Measurements from ENCODE around the gene TFB1M. TPM values are rescaled to one million over a fixed set of nuclear protein-coding genes. Genes with fewer than 3 reads are reported as not detected.
A peak's percentile ranks its signal among the peaks of the same experiment; 100 is the strongest.

Gene TFB1M
- total RNA-seq, 1 experiment from 2014 or later: 31.0 TPM

- CTCF ChIA-PET: no interaction called here
- no peak for TF ChIP-seq CTCF (IDR thresholded peaks at IDR 0.05; ENCODE audit: unreplicated experiment)
- DNase-seq (ENCODE audit: unreplicated experiment): peak; percentile 27
- BruUV-seq (replicated peaks): no TSS peak
- intact Hi-C loops (cut with micrococcal nuclease): no loop called here
- H3K36me3 Mint-ChIP-seq (ENCODE audit: insufficient read depth, unreplicated experiment): no peaks in the 10 kb centered on the region
- no peak overlapping the region for H3K4me3 Mint-ChIP-seq (ENCODE audit: unreplicated experiment)
- H3K27ac Mint-ChIP-seq (ENCODE audit: low read depth, unreplicated experiment): no peak overlapping the region
- H3K9me3 Mint-ChIP-seq (ENCODE audit: unreplicated experiment): peaks cover 18% of the 10 kb centered on the region
- POLR2A ChIA-PET: no interaction called here
- H3K27me3 Mint-ChIP-seq (ENCODE audit: insufficient read depth, unreplicated experiment): no peaks in the 10 kb centered on the region
- H3K4me1 Mint-ChIP-seq (ENCODE audit: insufficient read depth, unreplicated experiment): no peaks in the 10 kb centered on the region
Measured at GRCh38 chr6:155352811-155353210, 38.5 kb upstream of the TFB1M start.

- H3K27me3 Mint-ChIP-seq (ENCODE audit: insufficient read depth, unreplicated experiment): no peaks in the 10 kb centered on the region
- no TSS peak for BruUV-seq (replicated peaks)
- no peak overlapping the region for H3K4me3 Mint-ChIP-seq (ENCODE audit: unreplicated experiment)
- H3K36me3 Mint-ChIP-seq (ENCODE audit: insufficient read depth, unreplicated experiment): no peaks in the 10 kb centered on the region
- DNase-seq (ENCODE audit: unreplicated experiment): no peak
- intact Hi-C loops (cut with micrococcal nuclease): no loop called here
- POLR2A ChIA-PET: no interaction called here
- H3K27ac Mint-ChIP-seq (ENCODE audit: low read depth, unreplicated experiment): no peak overlapping the region
- H3K9me3 Mint-ChIP-seq (ENCODE audit: unreplicated experiment): peaks cover 24% of the 10 kb centered on the region
- no peak for TF ChIP-seq CTCF (IDR thresholded peaks at IDR 0.05; ENCODE audit: unreplicated experiment)
- no peaks in the 10 kb centered on the region for H3K4me1 Mint-ChIP-seq (ENCODE audit: insufficient read depth, unreplicated experiment)
- CTCF ChIA-PET: no interaction called here
Measured at GRCh38 chr6:155352130-155352420, 37.8 kb upstream of the TFB1M start.

- Mint-ChIP-seq H3K9me3 (ENCODE audit: unreplicated experiment) (peaks cover 30% of the 10 kb centered on the region), H3K4me1 (ENCODE audit: insufficient read depth, unreplicated experiment) (no peaks in the 10 kb centered on the region), H3K36me3 (ENCODE audit: insufficient read depth, unreplicated experiment) (no peaks in the 10 kb centered on the region), H3K27ac (ENCODE audit: low read depth, unreplicated experiment) (no peak overlapping the region), H3K27me3 (ENCODE audit: insufficient read depth, unreplicated experiment) (no peaks in the 10 kb centered on the region), H3K4me3 (ENCODE audit: unreplicated experiment) (no peak overlapping the region)
- no TSS peak for BruUV-seq (replicated peaks)
- TF ChIP-seq CTCF (IDR thresholded peaks at IDR 0.05; ENCODE audit: unreplicated experiment): no peak
- CTCF ChIA-PET: interaction anchor here (0.7 kb wide), 1 partner anchor 22 kb away, joined by 3 read pairs; no protein-coding TSS in a partner anchor
- DNase-seq (ENCODE audit: unreplicated experiment): no peak
- POLR2A ChIA-PET: no interaction called here
- intact Hi-C loops (cut with micrococcal nuclease): no loop called here
Measured at GRCh38 chr6:155351273-155352129, 37.2 kb upstream of the TFB1M start.

- ChIA-PET POLR2A (no interaction called here), CTCF (interaction anchor here (0.6 to 0.7 kb wide), 3 partner anchors 287 to 1184 kb away, joined by 3 read pairs; no protein-coding TSS in a partner anchor)
- BruUV-seq (replicated peaks): no TSS peak
- DNase-seq (ENCODE audit: unreplicated experiment): no peak
- no peak for TF ChIP-seq CTCF (IDR thresholded peaks at IDR 0.05; ENCODE audit: unreplicated experiment)
- no peak overlapping the region for H3K27ac Mint-ChIP-seq (ENCODE audit: low read depth, unreplicated experiment)
- no peaks in the 10 kb centered on the region for H3K36me3 Mint-ChIP-seq (ENCODE audit: insufficient read depth, unreplicated experiment)
- H3K4me1 Mint-ChIP-seq (ENCODE audit: insufficient read depth, unreplicated experiment): no peaks in the 10 kb centered on the region
- H3K9me3 Mint-ChIP-seq (ENCODE audit: unreplicated experiment): peaks cover 45% of the 10 kb centered on the region
- intact Hi-C loops (cut with micrococcal nuclease): no loop called here
- H3K4me3 Mint-ChIP-seq (ENCODE audit: unreplicated experiment): no peak overlapping the region
- no peaks in the 10 kb centered on the region for H3K27me3 Mint-ChIP-seq (ENCODE audit: insufficient read depth, unreplicated experiment)
Measured at GRCh38 chr6:155349956-155350355, 35.7 kb upstream of the TFB1M start.
